ENCODE measurements around the gene USP6. TPM values are rescaled to one million over a fixed set of nuclear protein-coding genes. Genes with fewer than 3 reads are reported as not detected.
"Not testable (repeated sequence)": the region's sequence is repeated elsewhere in the genome, so short reads cannot be mapped to it uniquely, and the experiment has no call there.

USP6 gene
- total RNA-seq, 1 donor from 2014 or later = 0.92 TPM

DNA sequence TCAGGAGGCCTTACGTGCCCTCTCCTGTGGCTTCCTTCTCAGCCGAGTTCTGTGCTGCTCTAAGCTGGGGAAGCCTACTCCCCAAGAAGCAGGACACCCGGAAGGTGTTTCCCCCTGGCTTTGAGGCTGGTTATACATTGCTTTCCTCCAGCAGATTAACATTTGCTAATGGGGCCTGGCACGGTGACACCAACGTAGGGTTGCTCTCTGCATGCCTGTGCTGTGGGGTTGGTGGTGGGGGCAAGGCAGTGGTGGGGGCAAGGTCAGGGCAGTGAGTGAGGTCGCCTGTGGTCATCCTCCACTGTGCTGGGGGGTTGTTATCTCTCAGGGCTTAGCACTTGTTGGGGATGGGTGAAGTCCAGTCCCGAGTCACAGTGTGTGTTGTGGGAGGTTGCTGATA, 4.2 kb downstream of the USP6 start:
- TF ChIP-seq, protein P1, sequence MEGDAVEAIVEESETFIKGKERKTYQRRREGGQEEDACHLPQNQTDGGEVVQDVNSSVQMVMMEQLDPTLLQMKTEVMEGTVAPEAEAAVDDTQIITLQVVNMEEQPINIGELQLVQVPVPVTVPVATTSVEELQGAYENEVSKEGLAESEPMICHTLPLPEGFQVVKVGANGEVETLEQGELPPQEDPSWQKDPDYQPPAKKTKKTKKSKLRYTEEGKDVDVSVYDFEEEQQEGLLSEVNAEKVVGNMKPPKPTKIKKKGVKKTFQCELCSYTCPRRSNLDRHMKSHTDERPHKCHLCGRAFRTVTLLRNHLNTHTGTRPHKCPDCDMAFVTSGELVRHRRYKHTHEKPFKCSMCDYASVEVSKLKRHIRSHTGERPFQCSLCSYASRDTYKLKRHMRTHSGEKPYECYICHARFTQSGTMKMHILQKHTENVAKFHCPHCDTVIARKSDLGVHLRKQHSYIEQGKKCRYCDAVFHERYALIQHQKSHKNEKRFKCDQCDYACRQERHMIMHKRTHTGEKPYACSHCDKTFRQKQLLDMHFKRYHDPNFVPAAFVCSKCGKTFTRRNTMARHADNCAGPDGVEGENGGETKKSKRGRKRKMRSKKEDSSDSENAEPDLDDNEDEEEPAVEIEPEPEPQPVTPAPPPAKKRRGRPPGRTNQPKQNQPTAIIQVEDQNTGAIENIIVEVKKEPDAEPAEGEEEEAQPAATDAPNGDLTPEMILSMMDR (IDR thresholded peaks at IDR 0.05; ENCODE audit: insufficient read depth, low read length, poor library complexity, severe bottlenecking) = no peak
- peaks cover 56% of the 10 kb centered on the region for H3K27me3 ChIP-seq (ENCODE audit: control insufficient read depth, insufficient read depth, low read length)
- no peaks in the 10 kb centered on the region for H3K36me3 ChIP-seq (ENCODE audit: control insufficient read depth, insufficient read depth, low read length)
- no peak for DNase-seq (ENCODE audit: low read depth)
- no peak overlapping the region for H3K4me3 ChIP-seq (ENCODE audit: low read depth, low read length)

DNA sequence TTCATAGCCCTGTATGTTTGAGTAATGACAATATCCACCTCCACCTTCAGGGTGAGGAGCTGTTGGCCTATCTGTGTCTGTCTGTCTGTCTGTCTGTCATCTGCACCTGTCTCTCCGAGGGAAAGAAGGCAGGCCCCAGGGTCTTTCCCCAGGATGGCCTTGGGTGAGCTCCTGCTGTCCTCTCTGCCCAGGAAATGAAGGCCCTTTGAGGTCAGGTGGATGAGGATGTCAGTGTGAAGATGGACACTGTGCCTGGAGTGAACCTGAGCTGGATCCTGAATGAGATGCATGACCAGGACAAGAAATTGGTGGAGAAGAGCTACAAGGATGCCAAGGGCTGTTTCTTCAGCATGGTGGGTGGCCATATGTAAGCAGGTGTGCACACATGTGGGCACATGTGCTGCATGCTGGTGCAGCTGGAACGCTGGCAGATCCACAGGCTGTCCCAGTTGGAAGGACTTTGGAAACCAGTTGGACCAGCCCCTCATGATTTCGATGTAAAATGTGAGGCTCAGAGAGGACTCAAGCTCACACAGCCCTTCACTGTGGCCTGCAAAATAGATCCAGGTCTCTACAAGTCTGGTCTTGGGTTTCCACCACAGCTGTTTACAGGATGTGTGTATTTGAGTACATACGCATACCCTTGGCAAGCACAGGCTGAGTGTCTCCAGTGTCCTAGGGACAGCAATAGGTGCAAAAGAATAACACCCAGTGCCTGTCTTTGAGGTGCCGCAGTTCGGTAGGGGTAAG, 4.8 kb downstream of the USP6 start:
- not testable (repeated sequence) for DNase-seq (ENCODE audit: low read depth); H3K4me3 ChIP-seq (ENCODE audit: low read depth, low read length); H3K36me3 ChIP-seq (ENCODE audit: control insufficient read depth, insufficient read depth, low read length)
- peaks cover 50% of the 10 kb centered on the region for H3K27me3 ChIP-seq (ENCODE audit: control insufficient read depth, insufficient read depth, low read length)

DNA sequence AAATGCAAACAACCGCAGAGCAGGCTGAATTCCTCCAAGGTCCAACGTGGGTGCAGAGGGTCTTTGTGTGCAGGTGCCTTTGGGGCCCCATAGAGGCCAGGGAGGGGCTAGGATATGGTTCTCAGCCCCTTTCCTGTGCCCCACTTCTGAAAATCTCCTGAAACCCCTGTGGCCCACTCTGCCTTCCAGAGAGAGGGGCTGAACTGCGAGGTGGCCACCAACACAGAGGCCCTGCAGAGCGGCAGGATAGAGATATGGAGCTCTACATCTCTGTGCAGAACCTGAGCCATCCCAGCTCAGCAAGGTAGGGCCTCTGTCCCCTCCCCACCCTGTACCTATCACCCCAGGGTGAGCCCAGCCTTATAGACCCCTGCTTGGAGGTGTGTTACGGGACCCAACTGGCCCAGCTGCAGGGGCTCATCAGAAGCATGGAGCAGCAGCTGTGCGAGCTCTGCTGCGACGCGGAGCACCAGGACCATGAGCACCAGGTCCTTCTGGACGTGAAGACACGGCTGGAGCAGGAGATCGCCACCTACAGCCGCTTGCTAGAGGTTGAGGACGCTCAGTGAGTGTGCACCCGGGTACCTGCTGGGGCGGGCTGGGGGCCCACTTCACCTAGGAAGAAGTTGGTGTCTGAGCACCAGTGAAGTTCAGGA, 5.5 kb downstream of the USP6 start:
- H3K27me3 ChIP-seq (ENCODE audit: control insufficient read depth, insufficient read depth, low read length) = peaks cover 43% of the 10 kb centered on the region
- H3K36me3 ChIP-seq (ENCODE audit: control insufficient read depth, insufficient read depth, low read length) = no peaks in the 10 kb centered on the region
- TF ChIP-seq, protein P1 (IDR thresholded peaks at IDR 0.05; ENCODE audit: insufficient read depth, low read length, poor library complexity, severe bottlenecking) = no peak
- no peak for DNase-seq (ENCODE audit: low read depth)
- H3K4me3 ChIP-seq (ENCODE audit: low read depth, low read length) = no peak overlapping the region

- H3K27me3 ChIP-seq (ENCODE audit: control insufficient read depth, insufficient read depth, low read length) = peaks cover 37% of the 10 kb centered on the region
- H3K36me3 ChIP-seq (ENCODE audit: control insufficient read depth, insufficient read depth, low read length); DNase-seq (ENCODE audit: low read depth); H3K4me3 ChIP-seq (ENCODE audit: low read depth, low read length): not testable (repeated sequence)
These were observed 6.2 kb downstream of the USP6 start for GRCh38 chr17:5122056-5122455.

DNA sequence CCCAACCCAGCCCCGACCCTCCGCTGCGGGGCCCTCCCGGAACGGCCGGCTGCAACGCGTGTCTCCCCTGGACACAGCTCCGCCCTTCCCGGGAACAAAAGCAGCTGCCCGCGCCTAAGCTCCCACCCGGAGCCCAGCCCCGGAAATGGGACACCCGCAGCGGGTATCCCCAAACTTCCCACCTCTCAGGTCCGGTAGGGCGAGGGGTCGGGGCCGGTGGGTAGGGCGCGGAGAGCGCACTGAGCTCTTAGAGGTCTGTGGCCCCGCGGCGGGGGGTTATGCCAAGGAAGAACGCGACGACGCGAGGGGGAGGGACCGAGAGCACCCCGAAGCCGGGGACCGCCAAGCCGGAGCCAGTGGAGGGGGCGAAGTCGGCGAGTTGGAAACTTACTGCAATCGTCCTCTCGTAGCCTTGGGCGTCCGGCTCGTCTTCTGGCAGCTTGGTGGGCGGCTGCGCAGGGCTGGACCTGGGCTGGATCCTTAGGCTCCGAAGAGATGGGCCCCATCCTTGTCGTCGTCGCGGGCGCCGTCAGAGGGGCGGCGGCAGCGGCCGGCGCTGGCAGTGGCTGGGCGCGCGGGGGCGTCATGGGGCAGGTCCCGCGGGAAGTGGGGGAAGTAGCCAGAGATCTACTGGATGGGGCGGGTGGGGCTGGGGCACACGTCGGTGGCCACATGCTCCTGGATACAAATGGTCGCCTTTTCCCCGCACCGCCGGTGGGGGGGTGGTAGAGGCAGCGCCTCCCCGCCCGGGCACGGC, 6.9 kb downstream of the USP6 start:
- Histone ChIP-seq H3K27me3 (ENCODE audit: control insufficient read depth, insufficient read depth, low read length) (peaks cover 34% of the 10 kb centered on the region), H3K36me3 (ENCODE audit: control insufficient read depth, insufficient read depth, low read length) (no peaks in the 10 kb centered on the region), H3K4me3 (ENCODE audit: low read depth, low read length) (peak overlapping the region; percentile 42)
- TF ChIP-seq, protein P1 (IDR thresholded peaks at IDR 0.05; ENCODE audit: insufficient read depth, low read length, poor library complexity, severe bottlenecking) = no peak
- no peak for DNase-seq (ENCODE audit: low read depth)

DNA sequence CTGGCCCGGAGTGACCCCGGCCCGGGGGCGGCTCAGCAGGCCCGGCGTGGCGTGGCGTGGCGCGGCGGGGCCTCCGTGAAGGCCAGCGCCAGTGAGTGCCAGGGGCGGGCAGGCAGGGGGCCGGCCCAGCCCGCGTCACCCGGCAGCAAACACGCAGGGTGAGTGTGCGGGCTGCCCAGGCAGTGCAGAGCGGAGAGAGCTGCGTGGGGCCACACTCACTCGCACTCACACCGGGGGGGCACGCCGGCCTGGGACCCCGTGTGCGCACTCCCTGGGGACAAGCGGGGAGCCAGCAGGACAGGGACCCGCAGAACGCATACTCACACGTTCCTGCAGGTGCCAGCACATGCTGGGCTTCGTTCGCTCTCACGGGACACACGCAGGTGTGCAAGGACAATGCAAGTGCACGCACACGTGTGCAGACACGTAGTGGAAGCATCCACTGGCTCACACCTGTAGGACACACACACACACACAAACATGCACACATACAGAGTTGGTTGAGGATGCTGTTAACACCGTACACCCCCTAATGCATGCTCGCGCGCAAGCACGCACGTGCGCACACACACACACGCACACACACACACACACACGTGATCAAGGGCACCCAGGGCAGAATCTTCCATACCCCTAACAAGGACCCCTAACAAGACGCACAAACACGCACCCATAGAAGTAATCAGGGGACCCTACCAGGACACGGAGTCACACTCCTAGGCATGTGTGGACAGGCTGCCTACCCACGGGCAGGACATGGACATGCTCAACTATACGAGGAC, 7.7 kb downstream of the USP6 start:
- DNase-seq (ENCODE audit: low read depth) = no peak
- Histone ChIP-seq H3K27me3 (ENCODE audit: control insufficient read depth, insufficient read depth, low read length) (peaks cover 29% of the 10 kb centered on the region), H3K4me3 (ENCODE audit: low read depth, low read length) (no peak overlapping the region), H3K36me3 (ENCODE audit: control insufficient read depth, insufficient read depth, low read length) (no peaks in the 10 kb centered on the region)
- TF ChIP-seq, protein P1 (IDR thresholded peaks at IDR 0.05; ENCODE audit: insufficient read depth, low read length, poor library complexity, severe bottlenecking) = no peak

- H3K27me3 ChIP-seq (ENCODE audit: control insufficient read depth, insufficient read depth, low read length) = peaks cover 28% of the 10 kb centered on the region
- H3K4me3 ChIP-seq (ENCODE audit: low read depth, low read length); H3K36me3 ChIP-seq (ENCODE audit: control insufficient read depth, insufficient read depth, low read length); DNase-seq (ENCODE audit: low read depth): not testable (repeated sequence)
These were observed 8.4 kb downstream of the USP6 start for GRCh38 chr17:5124125-5124760.

DNA sequence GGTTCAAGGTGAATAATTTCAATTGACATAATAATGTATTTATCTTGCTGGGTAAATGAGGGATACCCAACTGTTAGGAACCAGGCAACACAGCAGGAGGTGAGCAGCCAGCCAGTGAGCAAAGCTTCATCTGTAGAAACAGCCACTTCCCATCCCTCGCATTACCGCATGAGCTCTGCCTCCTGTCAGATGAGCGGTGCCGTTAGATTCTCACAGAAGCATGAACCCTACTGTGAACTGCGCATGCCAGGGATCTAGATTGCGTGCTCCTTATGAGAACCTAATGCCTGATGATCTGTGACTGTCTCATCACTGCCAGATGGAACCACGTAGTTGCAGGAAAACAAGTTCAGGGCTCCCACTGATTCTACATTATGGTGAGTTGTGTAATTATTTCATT, 9.1 kb downstream of the USP6 start:
- not testable (repeated sequence) for DNase-seq (ENCODE audit: low read depth); H3K36me3 ChIP-seq (ENCODE audit: control insufficient read depth, insufficient read depth, low read length); H3K4me3 ChIP-seq (ENCODE audit: low read depth, low read length)
- peaks cover 27% of the 10 kb centered on the region for H3K27me3 ChIP-seq (ENCODE audit: control insufficient read depth, insufficient read depth, low read length)

Data from kidney epithelial cell (primary cell).